GM12878 (cell line): ENCODE results near the gene P2RX7. TPM values are rescaled to one million over a fixed set of nuclear protein-coding genes. Genes with fewer than 3 reads are reported as not detected.

Source experiments
- ATF2 ChIP-seq: IDR thresholded peaks from 2 replicates; pipeline ENCODE4 v1.6.1; 2012; ENCODE audit warnings: low read length, inconsistent platforms
- ATF7 ChIP-seq: fragments of 450-650 bp; IDR thresholded peaks from 2 replicates; pipeline ENCODE4 v1.6.1; 2016; ENCODE audit warnings: low read depth, mild to moderate bottlenecking
- BCL11A ChIP-seq: IDR thresholded peaks from 2 replicates; pipeline ENCODE4 v1.6.1; 2011; ENCODE audit warnings: low read depth, low read length
- CHD4 ChIP-seq: fragments of 200-600 bp; sonication (generic); IDR thresholded peaks from 2 replicates; pipeline ENCODE4 v1.6.1; 2016; ENCODE audit warnings: mild to moderate bottlenecking
- E2F8 ChIP-seq: fragments of 450-650 bp; IDR thresholded peaks from 2 replicates; pipeline ENCODE4 v1.6.1; 2018; ENCODE audit warnings: mild to moderate bottlenecking, low read depth, moderate library complexity; ENCODE audit not compliant: partially characterized antibody
- EGR1 ChIP-seq, 2 experiments: IDR thresholded peaks; 1 replicate in 1 of 2; 2 replicates in 1 of 2; pipeline ENCODE4 v1.6.1; 2011 to 2012; ENCODE audit warnings: low read depth in 2 of 2, low read length in 2 of 2, borderline replicate concordance in 1 of 2, mild to moderate bottlenecking in 1 of 2, moderate library complexity in 1 of 2
- ELK1 ChIP-seq: IDR thresholded peaks from 2 replicates; pipeline ENCODE4 v1.6.1; 2012; ENCODE audit warnings: low read depth, low read length, improper control_type of control experiment
- EZH2 ChIP-seq: IDR thresholded peaks from 2 replicates; pipeline ENCODE4 v1.6.1; 2012; ENCODE audit warnings: low read depth, mild to moderate bottlenecking, control low read depth, inconsistent platforms, low read length, borderline replicate concordance; ENCODE audit not compliant: control insufficient read depth
- IKZF1 ChIP-seq: fragments of 450-650 bp; conservative IDR thresholded peaks from 2 replicates; pipeline ENCODE4 v1.6.1; 2017; ENCODE audit warnings: antibody characterized with exemption, mild to moderate bottlenecking
- IRF3 ChIP-seq: fragments of 450-650 bp; IDR thresholded peaks from 2 replicates; pipeline ENCODE4 v1.6.1; 2014; ENCODE audit warnings: mild to moderate bottlenecking
- MXI1 ChIP-seq: fragments of 150-350 bp; IDR thresholded peaks from 2 replicates; pipeline ENCODE4 v1.6.1; 2011; ENCODE audit warnings: low read depth, mild to moderate bottlenecking, inconsistent platforms, low read length, improper control_type of control experiment
- MYB ChIP-seq: fragments of 150-350 bp; IDR thresholded peaks from 2 replicates; pipeline ENCODE4 v1.6.1; 2014; ENCODE audit warnings: mild to moderate bottlenecking, low read depth, low read length, borderline replicate concordance
- NFYB ChIP-seq: IDR thresholded peaks from 2 replicates; pipeline ENCODE4 v1.6.1; 2011; ENCODE audit warnings: low read depth, mild to moderate bottlenecking, low read length, improper control_type of control experiment, moderate library complexity; ENCODE audit not compliant: insufficient read depth
- POLR2AphosphoS2 ChIP-seq: IDR thresholded peaks from 2 replicates; pipeline ENCODE4 v1.6.1; 2011; ENCODE audit warnings: low read depth, mild to moderate bottlenecking, low read length, improper control_type of control experiment, moderate library complexity
- POLR2AphosphoS5 ChIP-seq: IDR thresholded peaks from 2 replicates; pipeline ENCODE4 v1.6.1; 2011; ENCODE audit warnings: mild to moderate bottlenecking, low read length, inconsistent platforms
- RCOR1 ChIP-seq: conservative IDR thresholded peaks from 2 replicates; pipeline ENCODE4 v1.6.1; 2012; ENCODE audit warnings: low read depth, low read length, improper control_type of control experiment
- RELB ChIP-seq: fragments of 450-650 bp; IDR thresholded peaks from 2 replicates; pipeline ENCODE4 v1.6.1; 2017; ENCODE audit warnings: low read depth, mild to moderate bottlenecking, moderate library complexity
- RUNX3 ChIP-seq: IDR thresholded peaks from 2 replicates; pipeline ENCODE4 v1.6.1; 2012; ENCODE audit warnings: low read length, inconsistent platforms
- SIX5 ChIP-seq: IDR thresholded peaks from 2 replicates; pipeline ENCODE4 v1.6.1; 2011; ENCODE audit warnings: mild to moderate bottlenecking, low read depth, low read length, moderate library complexity; ENCODE audit not compliant: severe bottlenecking
- SP1 ChIP-seq: IDR thresholded peaks from one replicate; pipeline ENCODE4 v1.6.1; 2011; ENCODE audit warnings: low read depth, low read length
- TCF3 ChIP-seq: IDR thresholded peaks from 2 replicates; pipeline ENCODE4 v1.6.1; 2012; ENCODE audit warnings: low read depth, mild to moderate bottlenecking, low read length, borderline replicate concordance; ENCODE audit not compliant: insufficient read depth
- ZNF207 ChIP-seq: fragments of 450-650 bp; IDR thresholded peaks from 2 replicates; pipeline ENCODE4 v1.6.1; 2014; ENCODE audit warnings: antibody characterized with exemption, mild to moderate bottlenecking, borderline replicate concordance
- ZNF622 ChIP-seq: fragments of 450-650 bp; IDR thresholded peaks from 2 replicates; pipeline ENCODE4 v1.6.1; 2017; ENCODE audit warnings: mild to moderate bottlenecking, inconsistent platforms
- ZZZ3 ChIP-seq: IDR thresholded peaks from 2 replicates; pipeline ENCODE4 v1.6.1; 2011; ENCODE audit warnings: low read depth; ENCODE audit not compliant: control insufficient read depth, insufficient read length
- polyA plus RNA-seq, 11 experiments: library from polyadenylated mRNA; depleted of rRNA in 4 of 11; unstranded in 6 of 11; stranded (reverse) in 5 of 11; fragments of >200 nt; fragmentation: Nextera tagmentation in 4 of 11; fragmentation: Illumina TruSeq in 1 of 11; extraction: Ambion mirVana in 4 of 11; extraction: Trizol in 1 of 11; gene quantifications; 1 replicate in 1 of 11; 2 replicates in 10 of 11; pipeline versions ENCODE4 v1.2.1 to v1.2.3, GENCODE V29; 2011 to 2016; ENCODE audit warnings: inconsistent platforms in 2 of 11, missing spikeins in 2 of 11, low read depth in 1 of 11
- total RNA-seq, 4 experiments: library from RNA; depleted of rRNA in 3 of 4; stranded (reverse); fragments of >200 nt in 3 of 4; fragmentation: Illumina TruSeq in 1 of 4; extraction: Trizol in 1 of 4; gene quantifications; 2 replicates each; pipeline versions ENCODE4 v1.2.1 to v1.2.3, GENCODE V29; 2013 to 2021

P2RX7 gene
- total and polyA plus RNA-seq, 10 of the 15 experiments (the other 5 are each of a cell fraction or from before 2014, with no cell fraction given): 0.74 to 2.6 (median 1.5) TPM

GRCh38 chr12:121227294-121227693 is 94.6 kb downstream of the P2RX7 start (continued):
- TF ChIP-seq E2F8: no peak
- TF ChIP-seq MYB: no peak
- TF ChIP-seq IRF3: no peak
- TF ChIP-seq EGR1 (IDR thresholded peaks at IDR 0.05; ENCODE audit: borderline replicate concordance in 1 of 2, low read depth in 2 of 2, low read length in 2 of 2): no peak
- no peak for TF ChIP-seq ZNF207
- TF ChIP-seq RELB: peak; percentile 61; the same call in 1 of the 2 replicates
- TF ChIP-seq IKZF1: peak; percentile 66; the same call in 1 of the 2 replicates
- no peak for TF ChIP-seq RCOR1
- no peak for TF ChIP-seq MXI1
- TF ChIP-seq CHD4: no peak
- no peak for TF ChIP-seq BCL11A
- TF ChIP-seq POLR2AphosphoS2: 0 out of 2 replicates have a peak, but pooled peaks have one; percentile 34
- TF ChIP-seq POLR2AphosphoS5: 0 out of 2 replicates have a peak, but pooled peaks have one; percentile 44
- no peak for TF ChIP-seq EZH2
- TF ChIP-seq TCF3: peak; percentile 33; the same call in 1 of the 2 replicates
- TF ChIP-seq ATF7: no peak
- TF ChIP-seq SP1: no peak
- no peak for TF ChIP-seq ATF2
- TF ChIP-seq SIX5: no peak
- no peak for TF ChIP-seq RUNX3
- TF ChIP-seq ZZZ3: no peak
- TF ChIP-seq NFYB: no peak
- no peak for TF ChIP-seq ELK1
- TF ChIP-seq ZNF622: no peak
